Measurements from ENCODE around the gene KCNC1. TPM values are rescaled to one million over a fixed set of nuclear protein-coding genes. Genes with fewer than 3 reads are reported as not detected.

The KCNC1 gene
- total and polyA plus RNA-seq, 2 donors (not counting 1 experiment from before 2014, with no cell fraction given): under 0.01 TPM; not detected in 1

GRCh38 chr11:17767914-17768313 is 33.3 kb downstream of the KCNC1 start:
- DNase-seq (ENCODE audit: low read depth in 2 of 2): no peak
- no peaks in the 10 kb centered on the region for H3K9me3 ChIP-seq (ENCODE audit: control insufficient read depth, insufficient read depth, low read depth, low read length)
- no peaks in the 10 kb centered on the region for H4K20me1 ChIP-seq (ENCODE audit: control insufficient read depth, extremely low read depth, insufficient read depth, low read length)
- H3K27me3 ChIP-seq (ENCODE audit: control insufficient read depth, insufficient read depth, low read length): no peaks in the 10 kb centered on the region
- H2AFZ ChIP-seq (ENCODE audit: low read length): no peak overlapping the region
- TF ChIP-seq EZH2 (IDR thresholded peaks at IDR 0.05; ENCODE audit: low read length, missing control alignments) (no peak), CTCF (conservative IDR thresholded peaks at IDR 0.05 in 1 of 2, IDR thresholded peaks at IDR 0.05 in 1 of 2; ENCODE audit: low read depth in 1 of 2, low read length in 2 of 2) (no peak)
- no peak overlapping the region for H3K4me2 ChIP-seq (ENCODE audit: extremely low read depth, insufficient read depth, low read length)
- no peak overlapping the region for H3K4me3 ChIP-seq (replicated peaks in 1 of 4; ENCODE audit: control extremely low read depth in 1 of 4, insufficient read depth in 1 of 4, low read depth in 3 of 4, low read length in 4 of 4)
- H3K36me3 ChIP-seq (ENCODE audit: control insufficient read depth, insufficient read depth, low read length): no peaks in the 10 kb centered on the region
- H3K4me1 ChIP-seq (ENCODE audit: control insufficient read depth, extremely low read depth, insufficient read depth, low read length): no peaks in the 10 kb centered on the region
- no peak overlapping the region for H3K27ac ChIP-seq (ENCODE audit: insufficient read depth, low read length)
- H3K79me2 ChIP-seq (ENCODE audit: control insufficient read depth, insufficient read depth, low read length): no peaks in the 10 kb centered on the region
- no peak overlapping the region for H3K9ac ChIP-seq (ENCODE audit: insufficient read depth, low read length)

GRCh38 chr11:17768547-17768946 is 34.0 kb downstream of the KCNC1 start:
- no peaks in the 10 kb centered on the region for H4K20me1 ChIP-seq (ENCODE audit: control insufficient read depth, extremely low read depth, insufficient read depth, low read length)
- H3K9ac ChIP-seq (ENCODE audit: insufficient read depth, low read length): no peak overlapping the region
- no peaks in the 10 kb centered on the region for H3K4me1 ChIP-seq (ENCODE audit: control insufficient read depth, extremely low read depth, insufficient read depth, low read length)
- H3K4me2 ChIP-seq (ENCODE audit: extremely low read depth, insufficient read depth, low read length): no peak overlapping the region
- no peak overlapping the region for H2AFZ ChIP-seq (ENCODE audit: low read length)
- DNase-seq (ENCODE audit: low read depth in 2 of 2): no peak
- TF ChIP-seq EZH2 (IDR thresholded peaks at IDR 0.05; ENCODE audit: low read length, missing control alignments) (no peak), CTCF (conservative IDR thresholded peaks at IDR 0.05 in 1 of 2, IDR thresholded peaks at IDR 0.05 in 1 of 2; ENCODE audit: low read depth in 1 of 2, low read length in 2 of 2) (no peak)
- no peak overlapping the region for H3K4me3 ChIP-seq (replicated peaks in 1 of 4; ENCODE audit: control extremely low read depth in 1 of 4, insufficient read depth in 1 of 4, low read depth in 3 of 4, low read length in 4 of 4)
- H3K9me3 ChIP-seq (ENCODE audit: control insufficient read depth, insufficient read depth, low read depth, low read length): no peaks in the 10 kb centered on the region
- no peaks in the 10 kb centered on the region for H3K36me3 ChIP-seq (ENCODE audit: control insufficient read depth, insufficient read depth, low read length)
- H3K27ac ChIP-seq (ENCODE audit: insufficient read depth, low read length): no peak overlapping the region
- H3K79me2 ChIP-seq (ENCODE audit: control insufficient read depth, insufficient read depth, low read length): no peaks in the 10 kb centered on the region
- H3K27me3 ChIP-seq (ENCODE audit: control insufficient read depth, insufficient read depth, low read length): no peaks in the 10 kb centered on the region

GRCh38 chr11:17769218-17769617 is 34.6 kb downstream of the KCNC1 start:
- H3K4me2 ChIP-seq (ENCODE audit: extremely low read depth, insufficient read depth, low read length): no peak overlapping the region
- no peaks in the 10 kb centered on the region for H3K4me1 ChIP-seq (ENCODE audit: control insufficient read depth, extremely low read depth, insufficient read depth, low read length)
- H3K9me3 ChIP-seq (ENCODE audit: control insufficient read depth, insufficient read depth, low read depth, low read length): no peaks in the 10 kb centered on the region
- H3K9ac ChIP-seq (ENCODE audit: insufficient read depth, low read length): no peak overlapping the region
- H3K79me2 ChIP-seq (ENCODE audit: control insufficient read depth, insufficient read depth, low read length): no peaks in the 10 kb centered on the region
- H3K36me3 ChIP-seq (ENCODE audit: control insufficient read depth, insufficient read depth, low read length): no peaks in the 10 kb centered on the region
- TF ChIP-seq EZH2 (IDR thresholded peaks at IDR 0.05; ENCODE audit: low read length, missing control alignments): no peak
- TF ChIP-seq CTCF (conservative IDR thresholded peaks at IDR 0.05 in 1 of 2, IDR thresholded peaks at IDR 0.05 in 1 of 2; ENCODE audit: low read depth in 1 of 2, low read length in 2 of 2): no peak
- no peaks in the 10 kb centered on the region for H3K27me3 ChIP-seq (ENCODE audit: control insufficient read depth, insufficient read depth, low read length)
- no peak overlapping the region for H2AFZ ChIP-seq (ENCODE audit: low read length)
- H4K20me1 ChIP-seq (ENCODE audit: control insufficient read depth, extremely low read depth, insufficient read depth, low read length): no peaks in the 10 kb centered on the region
- no peak for DNase-seq (ENCODE audit: low read depth in 2 of 2)
- H3K27ac ChIP-seq (ENCODE audit: insufficient read depth, low read length): no peak overlapping the region
- H3K4me3 ChIP-seq (replicated peaks in 1 of 4; ENCODE audit: control extremely low read depth in 1 of 4, insufficient read depth in 1 of 4, low read depth in 3 of 4, low read length in 4 of 4): no peak overlapping the region
